Medulla oblongata (tissue), 1 donor: Measurements from ENCODE around the gene STXBP1.

Experiments
- DNase-seq: peaks from one replicate; pipeline ENCODE4 v3.0.0-alpha.2; 2015; ENCODE audit errors: extremely low spot score

The STXBP1 gene

DNA sequence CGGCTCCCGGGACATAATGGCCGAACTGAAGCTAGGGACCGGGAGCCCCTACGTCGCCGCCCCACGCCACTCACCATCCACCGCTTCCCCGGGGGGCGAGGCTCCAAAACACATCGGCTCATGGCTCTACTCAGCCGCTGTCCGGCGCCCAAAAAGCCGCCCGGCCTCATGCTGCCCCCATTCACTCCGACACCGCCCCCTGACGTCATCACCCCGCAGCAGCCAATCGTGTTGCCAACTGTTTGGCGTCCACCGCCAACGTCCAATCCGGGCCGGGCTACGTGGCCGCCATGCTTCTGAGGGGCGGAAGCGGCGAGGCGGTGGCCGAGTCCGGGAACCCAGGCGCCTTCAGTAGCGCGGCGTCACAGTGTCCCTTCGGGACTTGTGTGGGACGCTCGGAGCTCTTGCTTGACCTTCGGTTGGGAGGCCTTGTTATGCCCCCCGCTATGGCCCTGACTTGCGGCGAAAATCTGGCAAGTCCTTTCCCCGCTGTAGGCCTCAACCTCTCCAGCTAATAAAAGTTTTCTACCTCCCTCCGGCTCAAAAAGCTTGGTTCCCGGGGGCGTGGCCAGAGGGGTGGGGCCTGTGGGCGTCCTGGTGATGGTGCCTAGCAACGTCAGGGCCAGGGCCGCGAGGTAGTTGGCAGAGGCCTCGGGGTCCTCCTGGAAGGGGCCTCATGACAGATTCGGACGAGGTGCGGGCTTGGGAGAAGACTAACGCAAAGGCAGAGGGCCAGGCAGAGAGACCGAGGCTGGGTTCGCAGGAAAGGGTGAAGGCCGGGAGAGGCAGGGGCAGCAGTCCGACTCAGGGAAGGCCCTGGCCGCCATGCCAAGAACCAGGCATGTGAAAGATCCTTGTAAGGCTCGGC, 103.6 kb downstream of the STXBP1 start, which contains the start of the genes PTRH1 and TTC16:
TSS of gene PTRH1 (minus strand) at position 194 of the 868 bp plus-strand sequence. CDS start at position 170, 24 bp downstream.
TSS of gene TTC16 (plus strand) at position 610 of the 868 bp plus-strand sequence. CDS start at position 677, 67 bp downstream.
- DNase-seq = peak; percentile 98

DNA sequence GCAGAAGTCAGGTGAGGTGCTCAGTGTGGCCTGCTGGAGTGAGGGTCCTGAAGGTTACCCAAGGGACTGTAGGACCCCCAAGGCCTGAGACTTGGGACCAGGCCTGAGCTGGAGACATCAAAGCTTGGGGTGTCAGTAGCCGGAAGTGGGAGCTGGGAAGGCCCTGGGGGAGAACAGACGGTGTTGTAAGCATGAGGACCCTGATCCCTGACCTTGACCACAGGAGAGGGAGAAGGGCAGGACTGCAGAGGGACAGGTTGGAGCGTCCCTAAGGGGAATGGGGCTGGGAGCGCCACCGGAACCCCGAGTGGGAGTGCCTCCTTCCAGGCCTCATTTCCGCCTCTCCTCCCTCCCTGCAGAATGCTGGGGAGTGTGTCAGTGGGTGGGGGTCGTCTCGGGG, 104.3 kb downstream of the STXBP1 start:
- no peak for DNase-seq

DNA sequence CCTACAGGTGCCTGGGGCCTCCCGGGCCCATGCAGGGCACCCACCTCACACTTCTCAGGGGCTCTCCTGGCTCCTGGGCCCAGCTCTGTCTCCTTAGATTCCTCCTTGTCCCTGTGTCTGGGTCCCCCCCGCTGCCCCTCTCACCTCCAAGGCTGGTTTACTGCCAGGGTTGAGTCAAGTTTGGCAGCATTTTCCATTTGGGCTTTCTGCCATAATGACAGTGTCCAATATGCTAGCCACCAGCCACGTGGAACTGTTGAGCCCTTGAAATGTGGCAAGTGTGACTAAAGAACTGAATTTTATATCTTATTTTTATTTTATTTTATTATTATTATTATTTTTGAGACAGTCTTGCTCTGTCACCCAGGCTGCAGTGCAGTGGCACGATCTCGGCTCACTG, 105.7 kb downstream of the STXBP1 start:
- peak; percentile 69 for DNase-seq

DNA sequence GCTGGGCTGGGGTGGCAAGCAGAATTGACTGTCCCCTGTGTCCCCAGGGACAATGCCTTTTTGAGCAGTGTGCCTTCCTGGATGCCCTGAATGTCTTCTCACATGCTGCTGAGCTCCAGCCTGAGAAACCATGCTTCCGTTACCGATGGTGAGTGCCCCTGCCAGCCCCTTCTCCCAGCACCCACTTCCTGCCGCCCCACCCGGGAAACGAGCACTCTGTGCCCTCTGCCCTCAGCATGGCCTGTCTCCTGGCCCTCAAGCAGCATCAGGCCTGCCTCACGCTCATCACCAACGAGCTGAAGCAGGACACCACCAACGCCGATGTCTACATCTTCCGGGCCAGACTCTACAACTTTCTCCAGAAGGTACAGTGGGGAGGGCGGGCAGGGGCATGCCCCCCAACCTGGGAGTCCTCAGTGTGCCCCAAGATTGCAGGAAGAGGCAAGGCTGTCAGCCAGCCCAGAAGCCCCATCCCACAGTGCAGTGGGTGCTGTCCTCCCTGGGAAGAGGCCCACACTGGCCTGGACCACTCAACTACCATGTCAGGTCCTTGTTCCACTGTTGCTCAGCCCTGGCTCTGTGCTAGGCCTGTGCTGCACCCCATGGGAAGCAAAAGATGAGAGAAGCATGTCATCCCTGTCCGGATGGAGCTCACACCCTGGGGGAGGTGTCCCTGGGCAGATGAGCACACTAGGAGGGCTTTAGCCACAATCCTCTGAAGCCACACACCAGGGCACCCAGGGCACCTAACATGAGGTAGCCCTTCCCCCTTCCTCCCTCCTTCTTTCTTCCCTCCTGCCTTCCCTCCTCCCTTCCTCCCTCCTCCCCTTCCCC, 108.2 kb downstream of the STXBP1 start:
- DNase-seq = no peak

DNA sequence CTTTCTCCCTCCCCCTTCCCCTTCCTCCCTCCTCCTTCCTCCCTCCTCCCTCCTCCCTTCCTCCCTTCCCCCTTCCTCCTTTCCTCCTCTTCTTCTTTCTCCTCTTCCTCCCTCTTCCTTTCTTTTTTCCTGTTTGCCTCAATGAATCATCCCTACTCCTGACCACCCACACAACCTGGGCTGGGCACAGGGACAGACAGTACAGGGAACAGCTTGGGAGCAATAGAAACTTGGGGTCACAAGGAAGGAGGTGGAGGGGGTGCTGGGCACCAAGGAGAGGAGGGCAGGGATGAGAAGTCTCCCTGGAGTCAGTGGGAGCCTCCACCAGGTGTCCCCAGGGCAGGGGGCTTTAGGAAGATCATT, 108.8 kb downstream of the STXBP1 start:
- no peak for DNase-seq

DNA sequence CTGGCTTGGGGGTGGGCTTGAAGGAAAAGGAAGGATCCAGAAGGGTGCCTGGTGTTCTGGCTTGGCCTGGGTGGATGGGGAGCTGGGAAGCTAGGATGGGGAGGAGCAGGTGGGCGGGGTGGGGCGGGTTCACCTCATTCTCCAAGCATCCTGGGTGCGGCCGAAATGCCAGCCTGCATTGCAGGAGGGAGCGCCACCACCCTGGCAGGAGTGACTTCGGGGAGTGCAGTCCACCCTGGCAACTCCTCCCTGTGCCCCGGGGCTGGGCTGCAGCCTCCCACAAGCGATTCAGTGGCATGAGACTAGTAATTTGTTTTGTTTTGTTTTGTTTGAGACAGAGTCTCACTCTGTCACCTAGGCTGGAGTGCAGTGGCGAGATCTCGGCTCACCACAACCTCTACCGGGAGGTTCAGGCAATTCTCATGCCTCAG, 109.3 kb downstream of the STXBP1 start:
- DNase-seq = no peak

DNA sequence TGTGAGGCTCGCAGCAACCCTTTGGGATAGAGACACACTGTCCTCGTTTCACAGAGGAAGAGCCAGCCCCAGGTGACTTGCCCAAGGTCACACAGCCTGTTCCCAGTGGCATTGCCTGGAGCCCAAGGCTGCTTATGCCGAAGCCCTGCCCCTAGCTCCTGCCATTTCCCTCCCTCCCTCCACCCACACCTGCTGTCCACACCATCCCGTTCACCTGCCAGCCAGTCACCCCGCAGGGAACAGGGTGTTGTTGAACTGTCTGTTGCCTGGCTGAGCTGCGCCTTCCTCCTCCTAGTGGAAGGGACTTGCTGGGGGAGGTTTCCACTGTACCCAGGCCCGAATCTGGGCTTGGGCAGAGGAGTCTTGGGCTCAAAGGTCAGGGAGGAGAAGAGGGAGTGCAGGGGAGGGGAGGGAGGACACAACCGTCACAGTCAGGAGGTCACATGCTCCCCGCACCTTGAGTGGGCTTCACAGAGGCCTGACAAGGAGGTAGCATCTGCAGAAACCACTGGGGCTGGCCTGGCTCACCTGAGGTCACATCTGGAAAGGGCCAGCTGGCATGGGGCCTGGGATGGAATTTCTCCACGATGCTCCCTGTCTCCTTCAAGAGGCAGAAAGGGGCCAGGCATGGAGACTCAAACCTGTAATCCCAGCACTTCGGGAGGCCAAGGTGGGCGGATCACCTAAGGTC, 110.1 kb downstream of the STXBP1 start:
- DNase-seq = no peak

DNA sequence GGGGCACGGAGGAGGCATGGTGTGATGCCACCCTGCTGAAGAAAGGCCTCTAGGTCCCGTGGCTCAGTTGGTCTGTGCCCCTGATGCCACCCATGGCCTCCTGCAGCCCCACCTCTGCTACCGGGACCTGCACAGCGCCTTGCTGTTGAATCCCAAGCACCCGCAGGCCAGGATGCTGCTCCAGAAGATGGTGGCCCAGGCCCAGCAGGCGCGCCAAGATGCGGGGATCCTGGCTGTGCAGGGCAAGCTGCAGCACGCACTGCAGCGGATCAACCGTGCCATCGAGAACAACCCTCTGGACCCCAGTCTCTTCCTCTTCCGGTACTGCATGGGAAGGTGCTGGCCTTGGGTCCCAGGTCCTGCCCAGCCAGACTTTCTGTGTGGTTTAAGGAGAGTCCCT, 110.9 kb downstream of the STXBP1 start:
- no peak for DNase-seq

DNA sequence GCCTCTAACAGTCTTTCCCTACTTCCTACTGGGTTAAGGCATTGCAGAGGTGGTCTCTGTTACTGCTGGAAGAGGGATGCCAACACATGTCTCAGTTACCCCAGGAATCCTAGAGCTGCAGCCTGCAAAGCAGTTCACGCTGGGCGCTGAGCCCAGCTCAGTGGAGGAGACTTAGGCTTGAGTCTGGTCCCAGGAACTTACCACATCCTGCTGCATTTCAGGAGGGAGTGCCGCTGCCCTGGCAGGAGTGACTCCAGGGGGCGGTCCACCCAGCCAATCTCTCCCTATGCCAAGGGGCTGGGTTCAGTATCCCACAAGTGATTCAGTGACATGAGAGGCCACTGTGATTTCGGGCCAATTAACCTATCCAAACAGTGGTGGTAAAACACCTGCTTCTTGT, 111.4 kb downstream of the STXBP1 start:
- peak; percentile 39 for DNase-seq

DNA sequence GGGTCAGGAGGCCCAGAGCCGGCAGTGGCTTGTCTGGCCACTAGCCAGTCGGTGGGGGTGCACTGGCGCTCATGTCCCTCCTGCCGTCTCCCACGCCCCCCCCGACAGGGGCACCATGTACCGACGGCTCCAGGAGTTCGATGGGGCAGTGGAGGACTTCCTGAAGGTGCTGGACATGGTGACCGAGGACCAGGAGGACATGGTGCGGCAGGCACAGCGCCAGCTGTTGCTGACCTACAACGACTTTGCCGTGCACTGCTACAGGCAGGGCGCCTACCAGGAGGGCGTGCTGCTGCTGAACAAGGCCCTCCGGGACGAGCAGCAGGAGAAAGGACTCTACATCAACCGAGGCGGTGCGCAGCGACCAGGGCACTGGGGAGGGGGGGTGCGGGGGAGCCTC, 111.9 kb downstream of the STXBP1 start:
- no peak for DNase-seq

DNA sequence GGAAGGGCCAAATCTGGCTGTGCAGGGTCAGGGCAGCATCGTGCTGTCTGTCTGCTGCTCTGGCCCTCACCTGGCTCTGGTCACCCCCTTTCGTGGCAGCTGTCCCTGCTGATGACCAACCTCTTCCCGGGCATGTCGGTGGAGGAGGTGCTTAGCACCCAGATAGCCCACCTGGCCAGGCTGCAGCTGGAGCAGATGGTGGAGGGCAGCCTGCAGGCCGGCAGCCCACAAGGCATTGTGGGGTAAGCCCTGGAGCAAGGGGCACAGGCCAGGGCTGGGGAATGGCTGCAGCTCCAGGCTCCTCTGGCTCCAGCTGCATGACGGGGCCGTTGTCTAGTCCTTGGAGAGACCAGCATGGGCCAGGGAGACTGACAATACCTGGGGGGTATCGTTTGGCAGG, 114.8 kb downstream of the STXBP1 start:
- no peak for DNase-seq

DNA sequence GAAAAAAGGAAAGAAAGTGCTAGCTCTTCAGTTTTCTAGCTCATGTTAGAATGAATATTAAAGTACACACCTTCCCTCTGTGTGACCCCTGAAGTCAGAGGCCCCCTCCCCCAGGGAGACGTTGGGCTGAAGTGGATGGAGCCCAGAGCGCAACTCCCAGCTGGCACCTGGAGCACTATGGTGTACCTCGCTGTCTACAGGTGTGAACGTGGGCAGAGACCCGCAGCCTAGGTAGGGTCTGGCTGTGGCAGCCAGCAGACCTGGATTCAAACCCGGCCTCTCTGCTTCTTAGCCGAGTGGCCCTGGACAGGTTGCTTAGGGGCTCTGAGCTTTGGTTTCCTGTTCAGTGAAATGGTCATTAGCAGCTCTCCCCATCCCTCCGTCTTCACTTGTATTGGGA, 116.7 kb downstream of the STXBP1 start:
- no peak for DNase-seq

DNA sequence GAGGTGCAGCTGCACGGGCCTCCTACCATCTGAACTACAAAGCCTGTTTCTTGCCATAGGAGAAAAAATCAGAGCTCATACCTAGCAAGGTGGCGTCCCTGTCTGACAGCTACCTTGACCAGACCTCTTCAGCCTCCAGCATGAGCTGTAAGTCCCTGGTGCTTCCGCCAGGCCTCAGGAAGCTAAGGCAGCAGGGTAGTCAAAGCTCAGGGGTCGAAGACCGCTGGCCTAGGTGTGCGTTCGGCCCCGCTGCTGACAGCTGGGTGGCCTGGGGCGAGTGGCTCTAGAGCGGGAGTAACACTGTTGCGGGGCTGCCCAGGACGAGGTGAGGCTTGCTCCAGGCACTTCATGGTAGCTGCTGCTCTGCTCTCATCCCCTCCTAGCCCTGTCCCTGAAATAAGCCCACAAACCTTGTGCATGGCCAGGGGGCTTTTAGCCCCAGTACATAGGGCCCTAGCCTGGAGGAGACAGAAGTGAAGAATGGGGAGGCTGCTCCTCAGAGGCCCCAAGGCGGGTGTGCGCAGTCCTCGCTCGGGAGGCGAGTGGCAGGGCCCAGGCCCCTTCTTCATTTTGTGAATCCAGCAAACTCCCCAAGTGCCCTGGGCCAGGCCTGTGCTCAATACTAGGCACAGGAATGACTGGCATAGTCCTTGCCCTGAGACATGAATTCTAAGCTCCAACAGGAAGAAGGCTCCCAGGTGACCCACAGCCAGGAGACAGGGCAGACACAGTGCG, 117.6 kb downstream of the STXBP1 start:
- no peak for DNase-seq

DNA sequence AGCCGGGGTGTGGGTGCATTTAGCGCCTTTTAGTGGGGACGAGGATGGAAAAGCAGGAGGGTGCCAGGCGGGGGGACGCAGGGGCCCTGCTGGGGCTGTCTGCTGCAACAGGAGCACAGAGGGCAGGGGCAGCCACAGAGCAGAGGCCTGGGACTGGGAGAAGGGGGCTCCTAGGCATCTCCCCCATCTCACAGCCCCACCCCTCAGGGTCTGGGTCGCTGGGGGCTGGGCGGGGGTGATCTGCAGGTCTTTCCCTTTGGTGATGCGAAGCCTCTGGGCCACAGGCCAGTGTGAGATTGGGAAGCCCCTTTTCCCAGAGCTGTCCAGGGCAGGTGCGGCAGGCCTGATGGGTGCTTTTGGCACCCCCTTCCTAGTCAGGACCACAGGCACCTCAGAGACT, 118.2 kb downstream of the STXBP1 start:
- DNase-seq = no peak

DNA sequence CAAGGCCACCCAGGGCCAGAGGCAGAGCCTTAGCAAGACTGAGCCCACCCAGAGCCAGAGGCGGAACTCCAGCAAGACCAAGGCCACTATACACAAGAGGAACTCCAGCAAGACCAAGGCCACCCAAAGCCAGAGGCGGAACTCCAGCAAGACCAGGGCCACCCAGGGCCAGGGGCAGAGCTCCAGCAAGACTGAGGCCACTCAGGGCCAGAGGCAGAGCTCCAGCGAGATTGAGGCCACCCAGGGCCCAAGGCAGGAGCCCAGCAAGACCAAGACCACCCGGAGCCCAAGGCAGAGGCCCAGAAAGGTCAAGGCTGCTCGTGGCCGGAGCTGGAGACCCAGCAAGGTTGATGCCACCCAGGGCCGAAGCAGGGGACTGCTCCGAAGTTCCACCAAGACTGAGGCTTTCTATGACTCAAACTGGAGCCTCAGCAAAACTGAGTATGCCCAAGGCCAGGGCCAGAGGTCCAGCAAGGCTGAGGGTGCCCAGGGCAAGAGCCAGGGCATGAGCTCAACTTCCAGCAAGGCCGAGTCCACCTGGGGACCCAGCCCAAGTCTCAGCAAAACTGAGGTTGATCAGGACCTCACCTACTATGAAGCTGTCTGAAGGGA, 118.8 kb downstream of the STXBP1 start:
- DNase-seq = no peak

DNA sequence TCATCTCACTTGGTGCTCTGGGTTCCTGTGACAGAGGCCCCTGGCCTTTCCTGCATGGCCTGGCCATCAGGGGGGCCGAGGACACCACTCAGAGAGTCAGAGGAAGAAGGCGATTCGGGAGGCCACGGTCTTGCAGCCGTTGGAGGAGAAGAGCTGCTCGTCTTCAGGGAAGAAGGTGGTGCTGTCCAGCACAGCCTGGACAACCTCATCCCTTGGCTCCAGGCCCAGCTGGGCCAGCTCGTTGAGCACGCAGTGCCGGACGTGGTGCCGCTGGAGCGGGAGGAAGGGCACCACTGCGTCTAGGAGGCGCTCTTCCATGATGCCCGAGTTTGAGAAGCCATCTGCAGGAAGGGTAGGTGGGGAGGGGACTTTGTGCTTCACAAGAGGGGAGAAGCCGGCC, 119.9 kb downstream of the STXBP1 start:
- DNase-seq = no peak

DNA sequence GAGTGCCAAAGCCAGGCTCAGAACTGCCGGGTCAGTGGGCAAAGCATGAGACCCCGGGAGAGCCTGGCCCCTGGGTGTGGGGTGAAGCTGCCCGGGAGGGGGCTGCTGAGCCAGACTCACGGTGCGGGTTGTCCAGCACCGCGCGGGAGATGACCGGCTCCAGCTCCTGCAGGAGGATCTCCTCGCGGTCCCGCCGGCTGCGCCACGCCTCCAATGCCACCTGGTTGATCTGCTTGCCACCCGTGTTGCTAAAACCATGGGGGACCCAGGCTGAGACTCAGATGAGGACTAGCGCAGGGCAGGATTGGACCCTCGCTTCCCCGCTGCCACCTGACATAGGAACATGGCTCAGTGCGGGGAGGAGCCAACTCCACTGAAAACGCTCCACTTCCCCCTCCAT, 120.4 kb downstream of the STXBP1 start:
- no peak for DNase-seq

DNA sequence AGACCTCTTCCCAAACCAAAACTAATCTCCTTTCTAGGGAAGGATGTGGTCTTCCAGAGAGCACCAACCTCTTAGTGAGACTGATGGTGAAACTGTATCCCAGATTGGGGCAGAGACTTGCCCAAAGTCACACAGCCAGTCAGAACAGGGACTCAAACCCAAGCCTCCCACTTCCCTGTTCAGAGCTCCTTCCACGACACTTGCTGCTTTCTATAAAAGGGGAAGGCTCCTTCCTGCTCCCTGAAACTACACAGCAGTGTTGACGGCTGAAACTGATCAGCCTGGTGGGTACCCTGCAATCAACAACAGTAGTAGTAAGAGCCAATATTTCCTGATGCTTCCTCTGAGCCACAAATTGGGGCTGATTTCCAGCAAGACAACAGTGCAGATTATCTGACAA, 121.5 kb downstream of the STXBP1 start:
- DNase-seq = no peak

DNA sequence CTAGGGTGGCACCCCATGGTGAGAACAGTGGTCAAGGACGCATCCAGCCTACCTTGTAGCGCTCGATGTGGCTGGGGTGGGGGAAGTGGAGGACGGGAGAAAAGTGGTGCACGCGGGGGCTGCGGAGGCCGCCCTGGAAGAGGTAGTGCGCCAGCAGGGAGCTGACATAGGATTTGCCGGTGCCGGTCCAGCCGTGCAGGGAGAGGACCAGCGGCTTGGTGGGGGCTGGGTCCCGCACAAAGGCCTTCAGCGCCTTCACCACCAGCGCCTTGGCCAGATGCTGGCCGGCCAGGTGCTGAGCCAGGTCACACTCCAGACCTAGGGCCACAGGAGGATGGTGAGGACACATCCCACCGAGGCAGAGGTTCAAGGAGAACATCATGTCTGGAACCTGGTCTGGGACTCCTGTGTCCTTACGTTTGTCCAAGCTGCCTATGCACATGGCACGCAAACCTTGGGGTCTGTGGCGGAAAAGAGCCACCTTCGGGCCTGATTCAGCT, 122.2 kb downstream of the STXBP1 start:
- DNase-seq = no peak

DNA sequence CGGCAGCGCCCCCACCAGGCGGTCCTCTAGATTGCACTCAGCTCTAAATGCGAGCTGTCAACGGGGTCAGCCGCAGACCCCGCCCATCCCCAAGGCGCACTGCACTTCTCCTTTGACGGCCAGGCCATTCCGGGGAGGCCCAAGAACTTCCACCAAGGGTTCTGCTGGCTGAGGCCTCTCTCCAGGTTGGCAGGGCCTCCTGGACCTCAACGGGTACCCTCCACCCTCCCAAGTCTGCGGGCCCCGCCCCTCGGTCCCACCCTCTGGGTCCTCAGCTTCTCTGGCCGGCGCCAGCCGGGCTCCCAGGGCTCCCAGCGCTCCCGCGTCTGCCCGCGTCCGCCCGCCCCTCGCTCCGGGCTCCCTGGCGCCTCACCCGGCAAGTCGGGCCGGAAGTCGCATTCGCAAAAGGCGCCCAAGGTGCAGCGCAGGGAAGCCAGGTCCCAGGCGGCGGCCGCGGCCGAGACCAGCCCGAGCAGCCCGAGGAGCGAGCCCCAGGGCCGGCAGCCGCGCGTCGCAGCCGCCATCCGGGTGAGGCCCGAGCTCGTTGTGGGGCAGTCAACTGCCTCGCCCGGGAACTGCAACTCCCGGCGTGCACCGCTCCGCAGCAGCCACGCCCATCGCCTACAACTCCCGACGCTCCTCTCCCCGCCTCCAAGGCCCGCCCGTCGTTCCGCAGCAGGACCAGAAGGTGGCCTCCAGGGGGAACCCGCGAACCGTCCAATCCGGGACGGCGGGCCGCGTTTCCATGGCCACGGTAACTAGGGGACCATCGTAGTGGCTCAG, 122.9 kb downstream of the STXBP1 start, which contains the start of gene TOR2A:
TSS of gene TOR2A (minus strand) at position 548 of the 783 bp plus-strand sequence. CDS start at position 524, 24 bp downstream.
- DNase-seq = peak; percentile 98
